Globus pallidus (tissue), 1 donor: Measurements from ENCODE around the gene CAMTA1.
"Not testable (repeated sequence)": the region's sequence is repeated elsewhere in the genome, so short reads cannot be mapped to it uniquely, and the experiment has no call there.

Experiments used
- DNase-seq: peaks from one replicate; pipeline ENCODE4 v3.0.0-alpha.2; 2015; ENCODE audit warnings: low spot score

CAMTA1 gene

DNA sequence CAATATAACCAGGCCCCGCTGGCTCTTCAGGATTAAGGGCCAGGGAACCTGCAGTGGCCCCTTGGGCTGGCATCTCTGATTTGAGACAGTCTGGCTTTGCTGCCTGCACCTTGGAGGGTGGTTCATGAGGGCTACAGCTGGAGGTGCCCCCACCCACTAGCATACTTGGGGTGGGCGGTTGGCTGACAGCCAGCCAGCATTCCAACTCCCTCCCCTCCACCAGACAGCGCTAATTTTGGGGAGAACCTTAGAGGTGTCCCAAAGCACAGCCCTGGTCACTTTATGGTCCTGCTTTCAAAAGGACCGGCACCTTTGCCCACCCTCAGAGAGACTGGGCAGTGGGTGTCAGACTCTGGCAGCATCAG lies 805.2 kb downstream of the CAMTA1 start:
- DNase-seq, result no peak

DNA sequence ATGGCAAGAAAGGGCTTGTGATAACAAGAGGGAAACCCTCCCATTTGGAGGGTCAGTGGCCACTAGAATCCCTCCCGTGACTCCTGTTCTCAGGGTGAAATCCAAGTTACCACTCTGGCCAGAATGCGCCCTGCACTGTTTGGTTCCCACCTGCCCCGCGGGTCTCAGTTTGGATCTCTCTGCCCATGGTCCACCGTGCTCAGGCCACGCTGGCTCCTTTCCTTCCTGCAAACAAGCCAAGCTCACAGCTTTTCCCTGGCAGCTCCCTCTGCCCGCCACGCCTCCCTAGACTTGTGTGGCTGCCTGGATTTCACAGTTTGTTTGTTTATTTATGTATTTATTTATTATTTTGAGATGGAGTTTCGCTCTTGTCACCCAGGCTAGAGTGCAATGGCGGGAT lies 806.3 kb downstream of the CAMTA1 start:
- no peak for DNase-seq

DNA sequence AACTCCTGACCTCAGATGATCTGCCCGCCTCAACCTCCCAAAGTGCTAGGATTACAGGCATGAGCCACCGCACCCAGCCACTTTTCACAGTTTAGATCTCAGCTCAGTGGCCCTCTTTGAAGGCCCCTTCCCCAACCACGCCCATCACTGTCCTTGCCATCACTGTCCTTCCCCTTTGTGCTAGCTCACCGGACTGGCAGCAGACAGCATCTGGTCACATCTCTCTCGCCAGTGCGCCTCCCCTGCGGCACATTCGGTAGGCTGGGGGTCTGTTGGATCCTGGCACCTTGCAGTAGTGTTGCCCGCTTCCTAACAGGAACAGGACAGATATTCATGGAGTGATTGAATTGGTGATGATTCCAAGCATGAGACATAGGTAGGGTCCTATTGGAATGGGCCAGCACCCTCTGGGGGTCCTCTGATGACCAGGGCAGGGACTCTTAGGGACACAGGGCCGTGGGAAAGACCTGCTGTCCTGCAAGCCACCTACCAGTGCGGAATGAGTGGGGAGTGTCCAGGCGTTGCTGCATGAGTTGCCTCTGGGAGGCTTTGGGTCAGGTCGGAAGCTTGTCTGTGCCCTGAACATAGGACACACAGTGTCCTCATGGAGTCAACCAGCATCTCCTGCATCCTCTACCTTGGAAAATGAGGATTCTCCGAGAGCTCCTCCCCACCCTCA lies 807.0 kb downstream of the CAMTA1 start:
- DNase-seq, result no peak

DNA sequence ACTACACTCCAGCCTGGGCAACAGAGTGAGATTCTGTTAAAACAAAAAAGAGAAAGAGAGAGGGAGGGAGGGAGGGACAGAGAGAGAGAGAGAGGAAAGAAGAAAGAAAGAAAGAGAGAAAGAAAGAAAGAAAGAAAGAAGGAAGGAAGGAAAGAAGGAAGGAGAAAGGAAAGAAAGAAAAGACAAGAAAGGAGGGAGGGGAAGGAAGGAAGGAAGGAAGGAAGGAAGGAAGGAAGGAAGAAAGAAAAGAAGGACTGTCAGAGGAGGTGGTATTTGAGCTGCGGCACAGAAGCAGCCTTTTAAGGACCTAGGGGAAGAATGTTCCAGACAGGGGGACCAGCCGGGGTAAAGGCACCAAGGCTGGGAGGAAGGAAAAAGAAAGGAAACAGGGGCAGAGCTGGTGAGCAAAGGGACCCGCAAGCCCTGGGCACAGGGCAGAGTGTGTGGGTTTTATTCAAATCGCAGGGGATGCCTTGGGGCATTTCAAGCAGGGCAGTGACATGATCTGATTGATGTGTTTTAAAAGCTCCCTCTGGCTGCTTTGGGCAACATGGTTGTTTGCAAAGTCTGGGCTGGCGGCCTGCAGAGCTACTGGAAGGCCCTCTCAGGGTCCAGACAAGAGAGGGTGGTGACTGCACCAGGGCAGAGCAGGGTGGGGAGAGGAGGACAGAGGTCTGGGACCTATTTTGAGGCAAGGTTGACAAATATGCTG lies 808.9 kb downstream of the CAMTA1 start:
- DNase-seq, result no peak

DNA sequence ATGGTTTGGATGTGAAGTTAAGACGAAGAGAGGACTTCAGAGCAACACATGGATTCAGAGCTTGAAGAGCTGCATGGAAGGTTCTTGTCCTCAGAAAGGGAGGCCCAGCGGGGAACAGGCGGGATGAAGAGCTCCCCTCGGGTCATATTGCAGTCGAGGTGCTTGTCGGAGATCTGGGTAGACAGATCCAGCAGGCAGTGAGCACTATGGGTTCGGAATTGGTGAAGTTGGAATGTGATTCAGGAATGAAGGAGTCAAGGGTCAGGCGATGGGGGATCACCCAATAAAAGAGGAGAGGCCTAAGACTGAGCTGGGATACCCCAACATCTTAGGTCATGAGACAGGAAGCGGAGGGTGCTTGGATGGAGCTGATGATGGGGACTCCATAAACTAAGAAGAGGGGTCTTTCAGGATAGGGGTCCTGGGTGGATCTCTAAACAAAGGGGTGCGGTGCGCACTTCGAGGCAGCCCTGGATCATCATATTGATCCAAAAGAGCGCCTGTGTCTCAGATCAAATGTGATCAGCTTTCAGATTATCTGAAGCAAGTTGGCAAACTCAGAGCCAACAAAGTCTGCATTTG lies 809.6 kb downstream of the CAMTA1 start:
- no peak for DNase-seq

DNA sequence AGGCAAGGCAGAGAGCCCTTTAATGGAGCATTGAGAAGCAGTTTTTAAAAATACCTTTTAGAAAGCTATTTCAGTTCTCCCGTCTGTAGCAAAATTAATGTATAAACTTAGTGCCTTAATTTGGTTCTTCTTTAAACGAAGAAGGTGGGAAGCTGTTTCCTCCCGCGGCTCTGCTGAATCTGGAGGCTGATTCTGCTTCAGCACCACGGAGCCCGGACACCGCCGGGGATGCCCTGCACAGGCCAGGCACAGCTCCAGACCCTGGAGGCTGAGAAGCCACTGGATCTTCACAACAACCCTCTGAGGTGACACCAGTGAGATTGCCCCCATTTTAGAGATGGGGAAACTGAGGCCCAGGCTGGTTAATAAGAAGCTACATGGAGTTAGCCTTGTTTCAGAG lies 810.1 kb downstream of the CAMTA1 start:
- no peak for DNase-seq

DNA sequence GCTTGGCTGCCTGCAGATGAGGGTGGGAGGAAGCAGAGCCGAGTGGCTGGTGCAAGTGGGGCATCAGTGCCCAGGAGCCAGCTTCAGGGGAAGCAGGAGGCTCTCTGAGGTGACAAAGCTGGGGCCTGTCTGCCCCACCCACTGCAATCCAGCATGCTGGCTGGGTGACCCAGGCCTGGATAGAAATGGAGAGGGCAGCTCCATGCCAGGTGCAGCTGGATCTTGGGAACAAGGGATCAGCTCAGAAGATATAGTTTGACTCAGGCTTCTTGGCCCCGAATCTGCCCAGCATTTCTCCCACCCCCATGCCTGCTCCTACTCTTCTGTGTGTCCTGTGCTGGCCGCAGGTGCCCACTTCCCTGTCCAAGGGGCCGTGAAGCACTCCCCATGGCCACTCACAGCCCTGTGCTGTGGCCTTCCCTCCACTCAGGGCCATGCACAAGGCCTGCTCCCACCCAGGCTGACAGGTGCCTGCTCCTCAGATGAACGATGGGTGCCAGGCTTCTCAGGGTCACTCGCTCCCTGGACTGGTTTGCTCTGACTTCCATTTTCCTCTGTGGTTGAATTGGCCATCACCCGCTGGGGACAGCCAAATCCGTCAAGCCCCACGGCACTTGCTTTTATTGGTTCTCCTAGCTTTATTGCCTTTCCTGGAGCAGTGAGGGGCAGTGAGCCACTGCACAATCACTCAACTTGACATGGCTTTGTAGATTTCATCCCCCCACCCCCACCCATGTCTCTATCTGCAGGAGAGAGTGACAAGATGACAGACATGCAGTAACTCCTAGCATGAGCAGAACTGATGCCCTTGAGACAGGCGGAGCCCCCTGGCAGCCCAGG lies 811.1 kb downstream of the CAMTA1 start:
- no peak for DNase-seq

DNA sequence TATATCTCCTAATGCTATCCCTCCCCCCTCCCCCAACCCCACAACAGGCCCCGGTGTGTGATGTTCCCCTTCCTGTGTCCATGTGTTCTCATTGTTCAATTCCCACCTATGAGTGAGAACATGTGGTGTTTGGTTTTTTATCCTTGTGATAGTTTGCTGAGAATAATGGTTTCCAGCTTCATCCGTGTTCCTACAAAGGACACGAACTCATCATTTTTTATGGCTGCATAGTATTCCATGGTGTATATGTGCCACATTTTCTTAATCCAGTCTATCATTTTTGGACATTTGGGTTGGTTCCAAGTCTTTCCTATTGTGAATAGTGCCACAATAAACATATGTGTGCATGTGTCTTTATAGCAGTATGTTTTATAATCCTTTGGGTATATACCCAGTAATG lies 812.8 kb downstream of the CAMTA1 start:
- DNase-seq, result not testable (repeated sequence)

DNA sequence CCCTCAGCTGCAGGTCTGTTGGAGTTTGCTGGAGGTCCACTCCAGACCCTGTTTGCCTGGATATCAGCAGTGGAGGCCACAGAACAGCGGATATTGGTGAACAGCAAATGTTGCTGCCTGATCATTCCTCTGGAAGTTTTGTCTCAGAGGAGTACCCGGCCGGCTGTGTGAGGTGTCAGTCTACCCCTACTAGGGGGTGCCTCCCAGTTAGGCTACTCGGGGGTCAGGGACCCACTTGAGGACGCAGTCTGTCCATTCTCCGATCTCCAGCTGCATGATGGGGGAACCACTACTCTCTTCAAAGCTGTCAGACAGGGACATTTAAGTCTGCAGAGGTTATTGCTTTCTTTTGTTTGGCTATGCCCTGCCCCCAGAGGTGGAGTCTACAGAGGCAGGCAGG lies 819.7 kb downstream of the CAMTA1 start:
- not testable (repeated sequence) for DNase-seq

DNA sequence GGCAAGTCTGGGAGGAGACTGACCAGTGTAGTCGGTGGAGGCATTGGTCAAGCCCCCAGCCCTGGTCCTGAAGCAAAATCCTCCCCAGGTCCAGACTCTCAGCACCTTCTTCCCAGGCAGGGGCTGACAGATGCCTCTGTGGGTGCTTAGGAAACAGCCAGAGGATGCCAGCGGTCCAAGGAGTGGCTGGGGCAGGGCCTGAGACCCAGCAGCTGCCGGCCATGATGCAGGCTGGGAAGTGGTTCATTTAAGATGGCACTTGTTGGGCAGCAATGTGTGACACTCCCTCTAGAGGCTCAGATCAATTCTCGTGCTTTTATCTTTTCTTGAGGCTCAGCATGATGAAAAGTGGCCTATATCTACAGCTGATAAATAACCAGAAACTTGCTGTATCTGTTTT lies 820.8 kb downstream of the CAMTA1 start:
- DNase-seq, result no peak

DNA sequence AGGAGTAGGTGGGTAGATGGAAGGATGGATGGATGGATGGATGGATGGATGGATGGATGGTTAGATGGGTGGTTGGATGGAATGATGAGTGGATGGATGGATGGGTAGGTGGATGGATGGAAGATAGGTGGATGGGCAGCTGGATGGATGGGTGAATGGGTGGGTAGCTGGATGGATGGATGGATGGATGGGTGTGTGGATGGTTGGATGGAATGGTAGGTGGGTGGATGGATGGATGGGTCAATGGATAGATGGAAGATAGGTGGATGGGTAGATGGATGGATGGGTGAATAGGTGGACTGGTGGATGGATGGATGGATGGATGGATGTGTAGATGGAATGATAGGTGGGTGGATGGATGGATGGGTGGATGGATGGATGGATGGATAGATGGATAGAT lies 821.8 kb downstream of the CAMTA1 start:
- no peak for DNase-seq

DNA sequence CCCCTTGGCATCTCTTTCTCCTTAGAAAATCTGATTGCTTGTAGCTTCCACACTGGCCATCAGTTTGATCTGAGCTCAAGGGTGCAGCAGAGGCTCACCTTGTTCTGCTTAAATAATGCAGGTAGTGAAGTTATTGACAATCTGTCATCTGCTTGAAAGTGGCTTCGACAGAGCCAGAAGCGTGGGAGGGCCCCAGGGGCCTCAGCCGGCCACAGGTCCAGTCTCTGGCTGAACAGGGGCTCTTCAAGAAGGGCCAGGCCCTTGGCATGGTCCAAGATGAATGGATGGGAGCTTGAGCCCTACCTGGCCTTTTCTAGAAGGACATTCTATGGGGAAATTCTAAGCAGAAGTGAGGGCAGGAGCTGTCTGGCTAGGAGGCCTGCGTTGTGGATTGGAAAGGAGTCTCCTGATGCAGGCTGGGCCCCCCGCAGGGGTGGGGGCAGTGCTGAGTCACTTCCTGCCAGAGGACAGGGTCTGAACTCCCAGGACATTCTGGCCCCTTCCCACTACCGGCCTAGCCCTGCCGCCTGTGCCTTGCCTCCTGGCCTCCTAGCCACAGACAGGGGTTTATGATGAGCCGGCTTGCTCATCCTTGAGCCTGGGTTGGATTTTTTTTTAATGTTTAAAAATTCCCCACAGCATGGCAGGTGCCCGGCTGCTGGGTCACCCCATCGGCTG lies 823.5 kb downstream of the CAMTA1 start:
- DNase-seq, result no peak

DNA sequence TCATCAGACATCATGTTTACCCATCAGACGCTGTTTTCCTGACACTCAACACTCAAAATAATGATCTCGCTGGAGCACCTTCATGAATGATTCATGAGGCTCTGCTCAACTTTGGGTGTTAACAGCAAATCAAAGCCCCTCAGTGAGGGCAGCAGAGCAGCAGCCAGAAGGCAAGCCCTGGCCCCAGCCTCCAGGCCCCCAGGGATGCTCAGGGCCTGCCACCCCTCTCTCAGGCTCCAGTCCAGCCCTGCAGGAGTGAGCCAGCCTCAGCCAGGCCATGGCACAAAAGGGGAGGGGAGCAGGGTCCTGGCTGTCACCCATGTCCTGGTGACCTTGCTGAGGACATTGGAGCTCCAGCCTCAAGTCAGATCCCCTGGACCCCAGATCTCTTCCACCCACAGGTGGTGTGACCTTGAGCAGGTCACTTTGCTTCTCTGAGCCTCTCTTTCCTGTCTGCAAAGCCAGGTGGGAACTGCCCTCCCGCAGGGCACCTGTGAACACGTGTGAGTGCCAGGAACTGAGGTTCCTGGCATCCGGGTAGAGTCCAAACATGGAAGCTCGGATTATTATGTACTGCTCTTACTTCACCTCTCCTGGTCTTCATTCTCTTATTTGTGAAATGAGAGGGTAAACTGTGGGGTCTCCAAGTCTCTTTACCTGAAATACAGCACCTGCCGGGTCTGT lies 824.2 kb downstream of the CAMTA1 start:
- no peak for DNase-seq

DNA sequence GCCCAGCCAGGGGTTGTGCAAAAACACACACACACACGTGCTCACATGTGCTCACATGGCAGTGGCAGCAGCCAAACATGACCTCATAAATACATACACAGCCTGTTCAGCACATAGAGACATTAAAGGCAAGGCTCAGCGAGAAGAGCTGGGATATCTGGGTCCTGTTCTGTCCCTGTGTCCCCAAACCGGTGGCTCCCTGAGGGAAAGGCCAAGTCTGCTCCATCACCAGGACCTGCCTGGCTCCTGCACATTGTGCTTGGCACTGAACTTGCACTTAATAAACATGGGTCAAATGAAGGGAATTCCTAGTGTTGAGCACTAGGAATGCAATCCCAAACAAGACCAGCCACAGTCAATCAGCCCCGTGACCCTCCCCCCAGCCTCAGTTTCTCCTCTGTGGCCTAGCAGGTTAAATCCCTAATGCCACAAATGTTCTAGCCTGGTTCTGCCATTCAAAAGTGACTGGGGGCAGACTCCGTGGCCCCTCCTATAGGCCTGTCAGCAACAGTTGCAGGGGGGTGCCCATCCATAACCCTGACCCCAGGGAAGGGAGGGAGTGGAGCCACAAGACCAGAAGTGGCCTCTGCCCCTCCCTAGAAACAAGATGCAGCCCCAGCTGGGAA lies 825.0 kb downstream of the CAMTA1 start:
- no peak for DNase-seq

DNA sequence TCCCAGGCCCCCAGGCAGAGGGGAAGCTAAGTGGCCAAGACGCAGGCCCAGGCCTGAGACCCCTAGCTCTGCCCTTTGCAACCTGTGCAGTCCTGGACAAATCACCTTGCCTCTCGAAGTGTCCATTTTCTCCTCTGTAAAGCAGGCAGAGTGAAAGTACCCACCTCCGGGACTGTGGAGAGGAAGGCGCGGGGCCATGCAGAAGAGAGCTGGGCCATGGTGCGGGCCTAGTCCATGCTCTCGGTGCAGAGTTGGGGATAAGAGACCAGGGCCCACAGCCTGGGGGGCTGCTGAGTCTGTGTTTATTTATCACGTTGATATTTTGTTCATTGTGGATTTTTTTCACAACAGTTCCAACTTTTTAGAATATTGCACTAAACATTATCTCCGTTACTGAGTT lies 825.7 kb downstream of the CAMTA1 start:
- DNase-seq, result no peak

DNA sequence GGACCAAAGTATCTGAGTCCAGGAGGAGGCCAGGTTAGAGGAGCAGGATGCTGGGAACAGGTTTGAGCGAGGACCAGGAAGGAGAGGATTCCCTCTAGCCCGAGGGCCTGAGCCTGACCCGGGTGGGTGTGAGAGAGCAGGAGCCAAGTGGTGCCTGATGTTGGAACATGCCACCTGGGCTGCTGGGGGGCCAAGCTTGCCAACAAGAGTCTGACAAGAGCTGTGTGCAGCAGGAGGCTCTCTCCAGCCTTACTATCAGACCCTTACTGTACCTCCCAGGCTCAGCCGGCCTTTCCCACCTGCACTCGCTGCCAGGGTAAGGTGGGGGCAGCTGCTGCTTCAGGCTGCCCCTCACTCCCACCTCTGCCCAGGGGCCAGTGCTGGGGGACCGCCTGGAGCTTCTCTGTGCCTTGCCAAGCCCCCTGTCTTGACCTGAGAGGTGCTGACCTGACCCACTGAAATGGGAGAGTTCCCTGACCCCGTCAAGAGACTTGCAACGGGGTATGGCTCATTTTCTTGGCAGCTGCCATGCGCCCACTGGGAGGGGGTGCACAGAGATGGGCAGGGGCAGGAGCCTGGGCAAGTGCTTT lies 826.3 kb downstream of the CAMTA1 start:
- DNase-seq, result no peak

DNA sequence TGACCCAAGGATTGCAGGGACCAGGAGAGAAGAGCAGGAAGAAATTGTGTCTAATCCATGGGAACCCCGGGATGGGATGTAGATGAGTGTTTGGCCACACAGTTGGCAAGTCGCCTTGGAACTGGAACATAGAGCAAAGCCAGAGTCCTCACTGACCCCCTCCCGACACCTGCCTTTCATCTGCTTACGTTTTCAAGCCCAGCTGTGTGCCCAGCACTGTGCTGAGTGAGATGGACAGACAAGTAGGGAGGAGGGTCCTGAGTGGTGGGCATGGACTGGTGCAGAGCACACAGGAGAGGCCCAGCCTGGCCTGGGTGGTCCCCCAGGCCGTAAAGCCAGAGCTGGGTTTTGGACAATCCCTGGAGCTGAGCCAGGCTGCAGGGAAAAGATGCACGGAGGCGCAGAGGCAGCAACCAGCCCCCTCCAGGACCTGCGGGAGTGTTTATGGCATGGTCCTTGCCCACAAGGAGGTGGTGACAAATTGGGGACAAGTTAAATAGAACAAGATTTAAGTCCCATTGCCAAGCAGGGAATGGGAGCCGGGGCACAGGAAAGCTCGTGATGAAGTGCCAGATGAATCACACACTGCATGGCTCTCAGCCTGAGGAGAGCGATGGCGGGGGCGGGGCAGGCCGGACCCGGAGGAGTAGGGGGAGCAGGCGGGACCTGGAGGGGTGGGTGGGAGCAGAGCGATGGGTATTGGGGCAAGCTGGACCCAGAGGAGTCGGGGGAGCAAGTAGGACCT lies 828.0 kb downstream of the CAMTA1 start:
- no peak for DNase-seq

DNA sequence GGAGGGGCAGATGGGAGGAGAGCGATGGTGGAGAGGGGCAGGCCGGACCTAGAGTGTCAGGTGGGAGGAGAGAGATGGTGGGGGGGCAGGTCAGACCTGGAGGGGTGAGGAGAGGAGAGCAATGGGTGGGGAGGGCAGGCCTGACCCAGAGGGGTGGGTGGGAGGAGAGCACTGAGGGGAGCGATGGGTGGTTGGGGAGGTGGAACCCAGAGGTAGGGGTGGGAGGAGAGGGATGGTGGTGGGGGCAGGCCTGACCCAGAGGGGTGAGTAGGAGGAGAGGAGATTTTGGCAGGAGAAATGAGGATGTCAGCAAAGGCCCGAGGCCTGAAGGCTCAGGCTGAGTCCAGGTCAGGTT lies 828.6 kb downstream of the CAMTA1 start:
- no peak for DNase-seq

DNA sequence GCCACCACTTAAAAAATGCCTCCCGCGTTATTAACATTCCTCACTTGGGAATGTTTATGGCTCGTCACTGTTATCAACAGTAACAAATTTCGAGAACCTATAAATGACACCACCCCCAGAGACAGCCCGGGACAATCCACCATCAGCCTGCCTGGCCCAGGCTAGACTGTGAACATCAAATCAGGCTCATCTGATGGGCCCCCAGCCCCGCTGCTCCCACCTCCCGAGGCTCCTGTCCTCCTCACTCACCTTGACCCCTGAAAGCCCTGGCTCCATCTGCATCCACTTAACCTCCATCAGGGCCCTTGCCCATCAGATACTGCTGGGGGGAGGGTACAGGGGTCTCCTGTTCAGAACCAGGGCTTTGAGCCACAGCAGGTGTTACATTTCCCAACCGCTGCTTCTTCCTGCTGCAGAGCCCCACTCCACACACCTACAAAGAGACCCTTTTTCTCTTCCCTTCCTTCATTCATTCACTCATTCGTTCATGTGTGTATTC lies 829.4 kb downstream of the CAMTA1 start:
- DNase-seq, result no peak

DNA sequence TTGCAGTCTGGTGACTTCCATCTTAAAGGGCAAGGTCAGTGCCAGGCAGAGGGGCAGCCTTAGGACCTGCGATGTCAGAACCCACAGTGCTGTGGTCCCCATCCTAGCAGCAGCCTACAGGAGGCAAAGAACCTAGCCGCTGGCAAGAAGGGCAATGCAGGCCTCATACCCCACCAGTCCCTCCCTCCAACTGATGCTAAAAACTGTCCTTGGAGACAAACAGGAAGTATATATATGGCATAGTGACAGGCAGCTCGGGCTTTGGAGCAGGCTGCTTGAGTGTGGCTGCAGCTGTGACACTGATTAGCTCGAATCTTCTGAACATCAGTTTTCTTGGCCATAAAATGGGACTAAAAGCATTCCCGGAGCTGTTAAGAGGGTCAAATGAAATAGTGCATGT lies 829.9 kb downstream of the CAMTA1 start:
- no peak for DNase-seq
